GM10847 (cell line): Measurements from ENCODE around the gene CTDSPL.

ENCODE experiments used
- POLR2A ChIP-seq: IDR thresholded peaks from 2 replicates; pipeline ENCODE4 v1.6.1; 2011; ENCODE audit not compliant: insufficient read length; ENCODE audit errors: extremely low read depth

The CTDSPL gene

DNA sequence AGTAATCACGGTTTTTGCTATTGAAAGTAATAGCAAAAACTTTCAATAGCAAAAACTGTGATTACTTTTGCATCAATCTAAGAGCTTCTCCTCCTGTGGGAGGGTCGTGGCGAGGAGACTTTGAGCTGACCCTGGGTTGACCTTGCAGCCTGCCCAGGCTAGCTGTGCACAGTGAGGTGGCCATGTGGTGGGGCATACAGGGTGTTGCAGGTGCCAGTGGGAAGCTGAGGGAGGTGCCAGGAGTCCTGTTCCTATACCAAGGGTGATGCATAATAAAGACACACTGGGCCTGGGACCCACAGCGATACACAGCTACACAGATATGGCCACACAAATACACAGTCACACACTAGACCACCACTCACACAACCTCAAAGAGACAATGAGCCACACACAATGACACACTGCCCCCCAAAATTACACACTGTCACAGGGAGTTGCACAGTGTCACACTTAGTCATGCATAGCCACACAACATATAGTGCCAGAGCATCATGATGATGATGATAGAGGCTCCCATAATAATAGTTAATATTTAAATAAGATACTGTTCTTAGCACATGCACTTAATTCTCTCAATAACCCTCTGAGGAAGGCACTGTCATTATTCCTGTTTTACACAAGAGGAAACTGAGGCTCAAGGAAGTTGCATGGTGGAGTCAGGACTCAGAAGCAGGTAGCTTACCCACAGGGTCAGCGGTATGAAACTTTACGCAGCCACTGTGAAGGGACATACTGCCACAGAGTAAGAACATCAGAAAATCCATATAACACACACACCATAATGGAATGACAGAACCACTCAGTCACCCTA, 161.4 kb downstream of the CTDSPL start:
- no peak for TF ChIP-seq POLR2A

DNA sequence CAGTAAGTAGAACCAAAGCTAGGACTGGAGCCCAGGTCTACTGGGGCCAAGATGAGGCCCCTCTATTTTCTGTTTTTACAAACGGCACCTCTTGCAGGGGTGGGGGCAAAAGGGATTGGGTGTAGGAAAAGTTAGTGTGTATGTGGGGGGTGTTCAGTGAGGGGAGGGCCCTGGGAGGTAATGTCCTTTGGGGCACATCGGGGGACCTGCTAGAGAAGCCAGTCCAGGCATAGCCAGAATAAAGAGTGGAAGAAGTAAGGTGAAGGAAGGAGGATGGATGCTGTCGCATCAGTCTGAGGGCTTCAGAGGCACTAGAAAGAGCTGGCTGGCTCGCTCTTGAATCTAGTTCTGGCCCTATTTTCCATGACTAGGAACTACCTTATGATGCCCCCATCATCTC, 165.2 kb downstream of the CTDSPL start:
- no peak for TF ChIP-seq POLR2A

DNA sequence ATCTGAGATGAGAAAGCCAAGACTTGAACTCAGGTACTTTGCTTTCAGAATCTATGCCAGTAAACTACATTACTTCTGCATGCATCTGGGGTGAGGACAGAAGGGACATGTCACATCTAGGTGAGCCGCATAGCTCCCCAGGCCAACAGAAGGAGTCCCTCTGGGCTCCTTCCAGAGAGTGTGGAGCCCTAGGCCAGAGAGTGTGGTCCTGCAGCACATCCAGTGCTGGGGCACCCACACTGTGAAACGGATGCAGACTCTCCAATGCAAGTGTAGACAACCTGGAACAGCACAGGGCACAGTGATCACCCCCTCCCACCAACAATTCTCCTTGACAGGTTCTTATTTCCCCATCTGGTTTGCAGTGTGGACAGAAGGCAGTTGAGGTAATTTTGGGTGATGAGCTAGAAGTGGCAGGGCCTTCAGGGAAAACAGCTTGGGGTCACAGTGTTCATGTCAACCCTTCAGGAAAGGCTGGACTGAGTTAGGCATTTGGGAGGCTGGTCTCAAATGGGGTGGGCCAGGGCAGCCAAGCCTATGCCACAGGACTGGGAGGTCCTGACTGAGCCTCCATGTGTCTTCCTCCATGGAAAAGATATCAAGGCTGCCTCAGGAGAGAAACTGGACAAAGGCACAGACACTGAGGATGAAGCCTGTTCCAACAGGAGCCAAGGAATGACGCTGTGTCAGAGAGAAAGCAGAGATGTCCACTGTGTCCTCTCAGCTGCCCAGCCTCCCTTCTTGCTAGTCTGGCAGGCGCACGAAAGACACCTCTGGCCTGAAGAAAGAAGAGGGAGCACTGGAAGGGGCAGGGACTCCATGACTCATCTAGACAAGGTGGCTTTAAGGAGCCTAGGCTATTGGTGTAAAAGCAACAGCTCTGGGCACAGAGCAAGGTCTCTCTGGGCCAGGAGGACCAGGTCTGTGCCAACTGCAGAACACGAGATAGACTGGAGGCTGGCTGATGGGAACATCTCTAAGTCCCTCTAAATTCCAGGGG, 166.1 kb downstream of the CTDSPL start:
- TF ChIP-seq POLR2A, result no peak

DNA sequence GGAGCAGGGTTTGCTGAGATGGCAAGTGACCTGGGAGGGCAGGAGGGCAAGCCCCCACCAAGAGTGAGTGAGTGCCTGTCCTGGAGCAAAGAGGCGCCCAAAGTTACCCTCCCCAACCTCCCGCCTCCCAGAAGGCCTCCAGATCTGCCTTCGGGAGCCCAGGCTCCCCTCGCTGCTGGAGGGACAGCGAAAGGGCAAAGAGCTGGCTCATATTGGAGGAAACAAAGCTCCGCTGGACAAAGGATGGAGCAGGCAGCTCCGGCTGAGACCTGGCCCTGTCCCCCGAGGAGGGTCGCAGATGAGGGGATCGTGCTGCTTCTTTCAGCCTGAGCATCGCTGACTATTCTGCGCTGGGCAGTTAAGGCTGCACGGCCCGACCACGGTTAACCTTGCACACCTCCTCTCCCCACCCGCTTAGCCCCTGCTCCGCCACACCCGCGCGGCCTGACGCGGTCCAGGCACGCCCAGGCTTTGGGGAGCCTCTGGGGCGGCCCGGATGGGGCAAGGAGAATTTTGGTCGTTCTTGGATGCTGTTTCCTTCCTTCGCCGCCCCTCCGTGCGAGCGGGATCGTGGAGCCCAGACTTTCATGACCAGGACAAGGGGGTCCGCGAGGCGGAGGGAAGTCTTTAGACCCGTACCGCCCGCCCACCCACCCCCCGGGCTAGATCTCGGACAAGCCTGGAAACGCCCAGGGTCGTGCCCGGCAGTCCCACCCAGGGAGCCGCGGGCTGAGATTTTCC, 167.1 kb downstream of the CTDSPL start:
- TF ChIP-seq POLR2A, result no peak

GRCh38 chr3:38029400-38030125, 167.9 kb downstream of the CTDSPL start, which contains the start of gene PLCD1:
Gene PLCD1 (minus strand): TSS chr3:38029642. CDS start chr3:38029539, 103 bp downstream.
- no peak for TF ChIP-seq POLR2A

- no peak for TF ChIP-seq POLR2A
Observed at GRCh38 chr3:38030126-38031021, 168.7 kb downstream of the CTDSPL start.

DNA sequence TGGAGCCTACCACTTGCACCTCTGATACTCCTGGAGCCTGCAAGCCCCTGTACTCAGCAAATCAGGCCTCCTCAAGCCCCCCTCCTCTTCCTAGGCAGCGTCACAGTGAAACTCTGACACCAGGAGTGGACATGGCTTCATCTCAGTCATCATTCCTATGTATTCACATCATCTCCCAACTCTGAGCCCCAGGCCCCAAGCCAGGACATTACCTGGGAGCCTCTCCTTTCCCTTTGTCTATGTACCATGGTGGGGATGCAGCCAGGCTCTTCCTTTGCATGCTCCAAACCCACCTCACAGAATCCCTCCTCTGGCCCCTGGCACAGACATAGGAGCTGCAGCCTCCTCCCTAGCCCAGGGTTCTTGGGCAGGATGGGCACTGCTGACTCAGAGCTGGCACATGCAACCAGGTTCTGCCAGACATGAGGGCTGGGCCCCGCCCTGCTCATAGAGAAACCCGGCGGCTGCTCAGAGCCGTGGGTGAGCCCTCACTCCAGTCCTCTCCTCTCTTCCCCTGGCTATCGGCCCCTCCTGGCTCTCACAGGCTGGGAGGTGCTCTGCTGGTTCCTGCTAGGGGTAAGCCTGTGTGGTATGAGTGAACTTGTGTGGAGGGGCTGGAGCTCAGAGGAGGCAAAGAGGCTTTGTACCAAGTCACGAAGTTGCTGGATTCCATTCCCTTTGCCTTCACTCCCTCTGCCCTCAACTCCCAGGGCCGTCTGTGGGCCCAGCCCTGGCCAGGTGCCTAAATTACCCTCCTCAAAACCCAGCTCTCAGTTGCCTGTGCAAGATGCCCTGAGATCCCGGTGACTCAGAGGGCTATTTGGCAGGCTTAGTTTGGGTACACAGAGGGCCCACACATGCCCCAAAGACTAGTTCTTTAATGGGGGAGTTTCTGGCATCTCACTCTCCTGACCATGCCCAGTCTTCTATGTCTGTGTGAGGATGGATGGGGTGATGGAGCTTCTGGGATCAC, 169.6 kb downstream of the CTDSPL start:
- no peak for TF ChIP-seq POLR2A

GRCh38 chr3:38032328-38032865, 170.7 kb downstream of the CTDSPL start:
- no peak for TF ChIP-seq POLR2A
